Panc1 (cell line): ENCODE data around the gene KRTAP8-1. TPM values are rescaled to one million over a fixed set of nuclear protein-coding genes. Genes with fewer than 3 reads are reported as not detected.

ENCODE experiments used
- ATAC-seq: fragments of 200-7000 bp; cut with Tn5 transposase; 2 replicates; pipeline ENCODE4 v1.9.1; 2020; ENCODE audit warnings: mild to moderate bottlenecking, moderate library complexity
- BruUV-seq: library from RNA; stranded (reverse); fragments of 400-500 nt; replicated peaks from 2 replicates; lab custom pipeline; 2021; lab: Mats Ljungman, UMichigan
- CTCF ChIA-PET: fragments of 300-600 bp; sonication (Branson Sonifier 250); formaldehyde crosslinking; loops from one replicate; lab custom pipeline; 2022; ENCODE audit warnings: antibody characterized with exemption; lab: Charles Lee
- POLR2A ChIA-PET: fragments of 300-600 bp; sonication (Branson Sonifier 250); formaldehyde crosslinking; loops from one replicate; lab custom pipeline; 2022; ENCODE audit warnings: antibody characterized with exemption; lab: Charles Lee
- DNase-seq: peaks from one replicate; pipeline ENCODE4 v3.0.0-alpha.2; 2010; ENCODE audit warnings: low read depth, low spot score
- H3K27ac ChIP-seq: 2 replicates; pipeline ENCODE4 v1.5.1; 2011; ENCODE audit warnings: mild to moderate bottlenecking, low read length, inconsistent platforms
- H3K27me3 ChIP-seq: fragments of 200-500 bp; sonication (Bioruptor generic); 2 replicates; pipeline ENCODE4 v1.6.0; 2014; ENCODE audit warnings: low read length, inconsistent platforms; ENCODE audit not compliant: control insufficient read depth, insufficient read depth
- H3K36me3 ChIP-seq: fragments of 200-500 bp; sonication (Bioruptor generic); 2 replicates; pipeline ENCODE4 v1.5.1; 2014; ENCODE audit warnings: inconsistent platforms, mild to moderate bottlenecking, low read length, moderate library complexity; ENCODE audit not compliant: control insufficient read depth, insufficient read depth
- H3K4me1 ChIP-seq: 2 replicates; pipeline ENCODE4 v1.5.1; 2011; ENCODE audit warnings: inconsistent platforms, mild to moderate bottlenecking, low read length, moderate library complexity; ENCODE audit not compliant: control insufficient read depth, insufficient read depth
- H3K4me3 ChIP-seq, 2 experiments: 2 replicates each; pipeline ENCODE4 v1.5.1; 2011 to 2012; ENCODE audit warnings: low read depth in 2 of 2, low read length in 2 of 2, mild to moderate bottlenecking in 2 of 2, inconsistent platforms in 1 of 2, moderate library complexity in 1 of 2
- H3K9me3 ChIP-seq: fragments of 200-500 bp; sonication (Bioruptor generic); 2 replicates; pipeline ENCODE4 v1.5.1; 2014; ENCODE audit warnings: low read depth, mild to moderate bottlenecking, inconsistent platforms, low read length, moderate library complexity; ENCODE audit not compliant: control insufficient read depth, insufficient read depth
- POLR2AphosphoS5 ChIP-seq: IDR thresholded peaks from 2 replicates; pipeline ENCODE4 v1.6.1; 2012; ENCODE audit warnings: mild to moderate bottlenecking, low read depth, low read length, moderate library complexity
- SIN3A ChIP-seq: IDR thresholded peaks from 2 replicates; pipeline ENCODE4 v1.6.1; 2012; ENCODE audit warnings: low read depth, mild to moderate bottlenecking, low read length, moderate library complexity, borderline replicate concordance; ENCODE audit not compliant: insufficient read depth
- TCF7L2 ChIP-seq: IDR thresholded peaks from 2 replicates; pipeline ENCODE4 v1.6.1; 2011; ENCODE audit warnings: mild to moderate bottlenecking, low read depth, low read length, inconsistent platforms
- in situ Hi-C: cut with HindIII; loops from 2 replicates; pipeline ENCODE4 v1.10.0; 2016; ENCODE audit warnings: low sequenced_read_pairs, low pct_unique_long_range_greater_than_20kb
- intact Hi-C: fragments of 100-400 bp; cut with micrococcal nuclease; formaldehyde crosslinking; loops from one replicate; pipeline ENCODE4 v1.10.0; 2022; ENCODE audit not compliant: unreplicated experiment
- total RNA-seq: library from RNA; stranded (reverse); gene quantifications from one replicate; pipeline ENCODE4 v1.2.1, GENCODE V29; 2021; ENCODE audit not compliant: unreplicated experiment
- TF ChIP-seq, protein P1 (sequence below), 2 experiments: IDR thresholded peaks; 2 replicates each; pipeline ENCODE4 v1.6.1; 2011 to 2012; ENCODE audit warnings: low read depth in 2 of 2, control low read depth in 1 of 2, low read length in 1 of 2, mild to moderate bottlenecking in 1 of 2, moderate library complexity in 1 of 2; ENCODE audit not compliant: insufficient read depth in 1 of 2
- TF ChIP-seq, protein P2 (sequence below): fragments of 450-650 bp; IDR thresholded peaks from 2 replicates; pipeline ENCODE4 v1.5.1; 2017; ENCODE audit warnings: mild to moderate bottlenecking

The KRTAP8-1 gene
- total RNA-seq, 1 experiment from 2014 or later, result not detected

DNA sequence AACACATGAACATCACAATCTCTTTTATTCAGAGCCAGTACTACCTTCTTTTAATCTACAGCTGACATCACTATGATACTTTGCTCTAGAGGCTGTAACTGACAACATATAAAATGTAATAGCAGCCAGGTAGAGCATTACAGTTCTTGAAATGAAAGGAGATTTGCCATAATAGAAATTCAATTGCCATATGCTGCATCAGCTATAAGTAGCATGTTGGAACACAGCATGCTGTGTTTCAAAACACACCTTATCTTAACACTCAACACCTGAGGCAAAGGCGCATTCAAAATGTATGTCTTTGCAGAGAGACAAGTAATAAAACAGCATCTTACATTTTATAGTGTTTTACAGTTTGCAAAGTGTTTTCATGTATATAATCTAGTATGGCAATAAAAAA is 33.8 kb downstream of the KRTAP8-1 start:
- Histone ChIP-seq H3K27me3 (no peaks in the 10 kb centered on the region), H3K4me3 (no peak overlapping the region), H3K27ac (no peak overlapping the region), H3K4me1 (no peaks in the 10 kb centered on the region), H3K36me3 (no peaks in the 10 kb centered on the region), H3K9me3 (no peaks in the 10 kb centered on the region)
- TF ChIP-seq, protein P1, sequence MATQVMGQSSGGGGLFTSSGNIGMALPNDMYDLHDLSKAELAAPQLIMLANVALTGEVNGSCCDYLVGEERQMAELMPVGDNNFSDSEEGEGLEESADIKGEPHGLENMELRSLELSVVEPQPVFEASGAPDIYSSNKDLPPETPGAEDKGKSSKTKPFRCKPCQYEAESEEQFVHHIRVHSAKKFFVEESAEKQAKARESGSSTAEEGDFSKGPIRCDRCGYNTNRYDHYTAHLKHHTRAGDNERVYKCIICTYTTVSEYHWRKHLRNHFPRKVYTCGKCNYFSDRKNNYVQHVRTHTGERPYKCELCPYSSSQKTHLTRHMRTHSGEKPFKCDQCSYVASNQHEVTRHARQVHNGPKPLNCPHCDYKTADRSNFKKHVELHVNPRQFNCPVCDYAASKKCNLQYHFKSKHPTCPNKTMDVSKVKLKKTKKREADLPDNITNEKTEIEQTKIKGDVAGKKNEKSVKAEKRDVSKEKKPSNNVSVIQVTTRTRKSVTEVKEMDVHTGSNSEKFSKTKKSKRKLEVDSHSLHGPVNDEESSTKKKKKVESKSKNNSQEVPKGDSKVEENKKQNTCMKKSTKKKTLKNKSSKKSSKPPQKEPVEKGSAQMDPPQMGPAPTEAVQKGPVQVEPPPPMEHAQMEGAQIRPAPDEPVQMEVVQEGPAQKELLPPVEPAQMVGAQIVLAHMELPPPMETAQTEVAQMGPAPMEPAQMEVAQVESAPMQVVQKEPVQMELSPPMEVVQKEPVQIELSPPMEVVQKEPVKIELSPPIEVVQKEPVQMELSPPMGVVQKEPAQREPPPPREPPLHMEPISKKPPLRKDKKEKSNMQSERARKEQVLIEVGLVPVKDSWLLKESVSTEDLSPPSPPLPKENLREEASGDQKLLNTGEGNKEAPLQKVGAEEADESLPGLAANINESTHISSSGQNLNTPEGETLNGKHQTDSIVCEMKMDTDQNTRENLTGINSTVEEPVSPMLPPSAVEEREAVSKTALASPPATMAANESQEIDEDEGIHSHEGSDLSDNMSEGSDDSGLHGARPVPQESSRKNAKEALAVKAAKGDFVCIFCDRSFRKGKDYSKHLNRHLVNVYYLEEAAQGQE (IDR thresholded peaks at IDR 0.05; ENCODE audit: insufficient read depth in 1 of 2, low read depth in 2 of 2, low read length in 1 of 2), result no peak
- TF ChIP-seq POLR2AphosphoS5, result no peak
- TF ChIP-seq TCF7L2, result no peak
- TF ChIP-seq, protein P2, sequence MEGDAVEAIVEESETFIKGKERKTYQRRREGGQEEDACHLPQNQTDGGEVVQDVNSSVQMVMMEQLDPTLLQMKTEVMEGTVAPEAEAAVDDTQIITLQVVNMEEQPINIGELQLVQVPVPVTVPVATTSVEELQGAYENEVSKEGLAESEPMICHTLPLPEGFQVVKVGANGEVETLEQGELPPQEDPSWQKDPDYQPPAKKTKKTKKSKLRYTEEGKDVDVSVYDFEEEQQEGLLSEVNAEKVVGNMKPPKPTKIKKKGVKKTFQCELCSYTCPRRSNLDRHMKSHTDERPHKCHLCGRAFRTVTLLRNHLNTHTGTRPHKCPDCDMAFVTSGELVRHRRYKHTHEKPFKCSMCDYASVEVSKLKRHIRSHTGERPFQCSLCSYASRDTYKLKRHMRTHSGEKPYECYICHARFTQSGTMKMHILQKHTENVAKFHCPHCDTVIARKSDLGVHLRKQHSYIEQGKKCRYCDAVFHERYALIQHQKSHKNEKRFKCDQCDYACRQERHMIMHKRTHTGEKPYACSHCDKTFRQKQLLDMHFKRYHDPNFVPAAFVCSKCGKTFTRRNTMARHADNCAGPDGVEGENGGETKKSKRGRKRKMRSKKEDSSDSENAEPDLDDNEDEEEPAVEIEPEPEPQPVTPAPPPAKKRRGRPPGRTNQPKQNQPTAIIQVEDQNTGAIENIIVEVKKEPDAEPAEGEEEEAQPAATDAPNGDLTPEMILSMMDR, result no peak
- no peak for TF ChIP-seq SIN3A
- in situ Hi-C loops (no loop called here), intact Hi-C loops (no loop called here)
- BruUV-seq, result no TSS peak
- DNase-seq, result no peak
- ATAC-seq, result no peak
- ChIA-PET POLR2A (no interaction called here), CTCF (no interaction called here)

DNA sequence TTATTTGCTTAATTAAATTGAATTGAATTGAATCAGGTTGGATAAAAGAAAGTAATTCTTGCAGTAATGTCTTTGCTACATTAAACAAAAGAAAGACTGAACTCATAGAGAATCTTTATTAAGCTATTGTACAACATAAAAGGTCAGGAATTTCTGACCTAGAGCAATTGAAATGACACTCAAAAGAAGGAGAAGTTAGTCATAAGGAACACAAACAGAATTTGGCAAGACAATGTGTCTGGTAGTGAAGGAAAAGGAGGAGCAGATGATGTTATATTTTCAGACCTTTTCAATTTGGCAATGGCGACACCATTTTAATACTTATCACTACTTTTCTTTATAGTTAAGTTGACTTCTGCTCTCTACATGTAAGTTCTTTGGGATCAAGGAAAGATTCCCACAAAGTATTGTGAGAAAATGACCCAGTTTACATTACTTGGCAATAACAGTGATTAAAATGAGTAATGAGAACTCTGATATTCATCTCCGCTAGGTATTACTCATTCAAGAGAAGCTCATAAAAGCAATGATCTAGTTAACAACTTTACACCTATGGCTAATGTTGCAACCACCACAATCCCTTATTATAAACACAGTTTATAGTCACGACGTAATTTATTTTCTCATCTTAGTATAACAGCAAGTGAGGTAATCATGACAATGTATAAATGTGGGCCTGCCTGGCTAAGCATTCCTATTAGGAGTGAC is 43.2 kb downstream of the KRTAP8-1 start:
- POLR2A ChIA-PET, result no interaction called here
- no TSS peak for BruUV-seq
- ATAC-seq (no peak), DNase-seq (no peak)
- intact Hi-C loops, result no loop called here
- Histone ChIP-seq H3K4me1 (no peaks in the 10 kb centered on the region), H3K36me3 (no peaks in the 10 kb centered on the region), H3K27me3 (no peaks in the 10 kb centered on the region), H3K9me3 (no peaks in the 10 kb centered on the region), H3K27ac (no peak overlapping the region), H3K4me3 (no peak overlapping the region)
- in situ Hi-C loops, result no loop called here
- CTCF ChIA-PET, result no interaction called here
- TF ChIP-seq SIN3A, result no peak
- TF ChIP-seq POLR2AphosphoS5, result no peak
- TF ChIP-seq, protein P2, result no peak
- TF ChIP-seq, protein P1 (IDR thresholded peaks at IDR 0.05; ENCODE audit: insufficient read depth in 1 of 2, low read depth in 2 of 2, low read length in 1 of 2), result no peak
